Peyer's patch (tissue), 4 donors: Measurements from ENCODE around the gene FAM120B. TPM values are rescaled to one million over a fixed set of nuclear protein-coding genes. Genes with fewer than 3 reads are reported as not detected.
"Not testable (repeated sequence)": the region's sequence is repeated elsewhere in the genome, so short reads cannot be mapped to it uniquely, and the experiment has no call there.

ENCODE experiments used
- DNase-seq, 3 donors: peaks; one replicate each; pipeline ENCODE4 v3.0.0-alpha.2; 2017 to 2019
- H3K27ac ChIP-seq, 4 donors: fragments of 200-600 bp; sonication (generic); one replicate each; pipeline ENCODE4 v1.5.1; 2016 to 2019
- H3K27me3 ChIP-seq, 2 donors: fragments of 200-600 bp; sonication (generic); one replicate each; pipeline ENCODE4 v1.5.1; 2019
- H3K36me3 ChIP-seq, 3 donors: fragments of 200-600 bp; sonication (generic); one replicate each; pipeline ENCODE4 v1.5.1; 2016 to 2019
- H3K4me1 ChIP-seq, 4 donors: fragments of 200-600 bp; sonication (generic); one replicate each; pipeline ENCODE4 v1.5.1; 2016 to 2019
- H3K4me3 ChIP-seq, 4 donors: fragments of 200-600 bp; sonication (generic); 1 replicate in 3 of 4; 2 replicates in 1 of 4; pipeline ENCODE4 v1.5.1; 2016 to 2019; ENCODE audit warnings: mild to moderate bottlenecking in 1 of 4
- H3K9me3 ChIP-seq, 4 donors: fragments of 200-600 bp; sonication (generic); one replicate each; pipeline ENCODE4 v1.5.1; 2016 to 2019; ENCODE audit warnings: mild to moderate bottlenecking in 1 of 4
- CTCF ChIP-seq, 6 experiments: fragments of 450-650 bp in 4 of 6; fragments of 200-600 bp in 2 of 6; sonication (generic) in 1 of 6; IDR thresholded peaks; one replicate each; pipeline ENCODE4 v1.5.1; 2017 to 2019; ENCODE audit warnings: antibody characterized with exemption in 6 of 6, mild to moderate bottlenecking in 3 of 6, moderate library complexity in 1 of 6
- POLR2A ChIP-seq, 2 donors: fragments of 450-650 bp; IDR thresholded peaks; one replicate each; pipeline ENCODE4 v1.5.1; 2017; ENCODE audit warnings: antibody characterized with exemption in 2 of 2, mild to moderate bottlenecking in 2 of 2, moderate library complexity in 2 of 2
- total RNA-seq, 4 donors: library from RNA; depleted of rRNA; stranded (reverse); fragments of >200 nt; gene quantifications; one replicate each; pipeline ENCODE4 v1.1.0, GENCODE V29; 2016

The FAM120B gene
- total RNA-seq, 4 donors from 2014 or later: 22.1 to 50.3 (median 38.1) TPM

GRCh38 chr6:170393807-170394399, 87.3 kb downstream of the FAM120B start:
- peaks cover 0 to 88% (median 0%) of the 10 kb centered on the region in 3 donors for H3K36me3 ChIP-seq
- DNase-seq: no peak
- H3K27me3 ChIP-seq: no peaks in the 10 kb centered on the region
- TF ChIP-seq POLR2A (IDR thresholded peaks at IDR 0.05) (no peak), CTCF (IDR thresholded peaks at IDR 0.05) (no peak)
- H3K4me1 ChIP-seq: no peaks in the 10 kb centered on the region
- H3K27ac ChIP-seq: no peak overlapping the region
- H3K9me3 ChIP-seq: no peaks in the 10 kb centered on the region
- H3K4me3 ChIP-seq: no peak overlapping the region

GRCh38 chr6:170394980-170395379, 88.4 kb downstream of the FAM120B start:
- no peaks in the 10 kb centered on the region for H3K27me3 ChIP-seq
- no peak for DNase-seq
- H3K9me3 ChIP-seq: no peaks in the 10 kb centered on the region
- TF ChIP-seq POLR2A (IDR thresholded peaks at IDR 0.05) (no peak), CTCF (IDR thresholded peaks at IDR 0.05) (no peak)
- no peaks in the 10 kb centered on the region for H3K4me1 ChIP-seq
- H3K36me3 ChIP-seq: peaks cover 0 to 86% (median 0%) of the 10 kb centered on the region in 3 donors
- H3K4me3 ChIP-seq: no peak overlapping the region
- no peak overlapping the region for H3K27ac ChIP-seq

GRCh38 chr6:170398743-170399369, 92.3 kb downstream of the FAM120B start:
- H3K27me3 ChIP-seq, H3K9me3 ChIP-seq, H3K4me1 ChIP-seq, H3K4me3 ChIP-seq, DNase-seq, H3K27ac ChIP-seq: not testable (repeated sequence)
- H3K36me3 ChIP-seq: peaks cover 0 to 72% (median 0%) of the 10 kb centered on the region in 3 donors

- not testable (repeated sequence) for H3K27ac ChIP-seq, H3K4me3 ChIP-seq, H3K9me3 ChIP-seq, H3K4me1 ChIP-seq, H3K27me3 ChIP-seq, DNase-seq
- H3K36me3 ChIP-seq: peaks cover 0 to 70% (median 0%) of the 10 kb centered on the region in 3 donors
These were observed 93.5 kb downstream of the FAM120B start for GRCh38 chr6:170399955-170400558.

GRCh38 chr6:170402318-170403040, 95.9 kb downstream of the FAM120B start:
- Histone ChIP-seq H3K27ac (no peak overlapping the region), H3K36me3 (peaks cover 0 to 60% (median 0%) of the 10 kb centered on the region in 3 donors), H3K9me3 (no peaks in the 10 kb centered on the region), H3K27me3 (no peaks in the 10 kb centered on the region), H3K4me3 (no peak overlapping the region), H3K4me1 (no peaks in the 10 kb centered on the region)
- no peak for DNase-seq
- TF ChIP-seq CTCF (IDR thresholded peaks at IDR 0.05): no peak
- no peak for TF ChIP-seq POLR2A (IDR thresholded peaks at IDR 0.05)

GRCh38 chr6:170403451-170403850, 96.9 kb downstream of the FAM120B start:
- Histone ChIP-seq H3K4me3 (no peak overlapping the region), H3K36me3 (peaks cover 0 to 57% (median 0%) of the 10 kb centered on the region in 3 donors), H3K9me3 (no peaks in the 10 kb centered on the region), H3K27me3 (no peaks in the 10 kb centered on the region), H3K4me1 (no peaks in the 10 kb centered on the region), H3K27ac (no peak overlapping the region)
- no peak for TF ChIP-seq POLR2A (IDR thresholded peaks at IDR 0.05)
- TF ChIP-seq CTCF (IDR thresholded peaks at IDR 0.05): no peak
- no peak for DNase-seq
